NOMO-1 treated with DMSO at 0.1 percent for 48 hours (cell line): ENCODE results near the gene TXNIP.
"Not testable (repeated sequence)": the region's sequence is repeated elsewhere in the genome, so short reads cannot be mapped to it uniquely, and the experiment has no call there.

Experiments
- DNase-seq: peaks from one replicate; lab custom pipeline; 2025; ENCODE audit not compliant: unreplicated experiment; lab: John Stamatoyannopoulos, UW

Gene TXNIP, protein sequence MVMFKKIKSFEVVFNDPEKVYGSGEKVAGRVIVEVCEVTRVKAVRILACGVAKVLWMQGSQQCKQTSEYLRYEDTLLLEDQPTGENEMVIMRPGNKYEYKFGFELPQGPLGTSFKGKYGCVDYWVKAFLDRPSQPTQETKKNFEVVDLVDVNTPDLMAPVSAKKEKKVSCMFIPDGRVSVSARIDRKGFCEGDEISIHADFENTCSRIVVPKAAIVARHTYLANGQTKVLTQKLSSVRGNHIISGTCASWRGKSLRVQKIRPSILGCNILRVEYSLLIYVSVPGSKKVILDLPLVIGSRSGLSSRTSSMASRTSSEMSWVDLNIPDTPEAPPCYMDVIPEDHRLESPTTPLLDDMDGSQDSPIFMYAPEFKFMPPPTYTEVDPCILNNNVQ

DNA sequence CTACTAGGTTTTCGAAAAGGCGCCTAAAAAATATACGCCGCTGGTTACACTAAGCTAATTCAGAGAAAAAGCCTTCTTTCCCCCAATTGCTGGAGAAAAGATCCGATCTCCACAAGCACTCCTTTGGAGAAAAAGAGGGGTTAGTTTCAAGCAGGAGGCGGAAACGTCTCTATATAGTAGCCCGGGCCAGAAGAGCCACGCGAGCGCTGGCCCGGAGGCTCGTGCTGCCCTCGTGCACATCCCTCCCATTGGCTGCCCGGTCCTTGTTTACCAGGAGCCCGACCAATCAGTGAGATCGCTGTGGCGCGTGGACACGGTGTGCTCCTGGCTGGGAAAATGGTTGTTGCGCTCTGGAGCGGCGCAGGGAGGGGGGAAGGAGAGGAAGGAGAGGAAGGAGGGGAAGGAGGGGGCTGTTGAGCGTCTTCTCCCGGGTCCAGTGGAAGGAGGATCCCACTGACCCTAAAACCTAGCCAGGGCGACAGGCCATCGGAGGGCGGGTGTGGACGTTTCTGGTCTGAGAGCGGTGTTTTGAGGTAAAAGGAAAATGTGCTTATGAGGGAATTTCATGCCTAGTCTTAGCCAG, at the start of gene TXNIP:
Gene TXNIP, minus strand, starts transcription at position 147 of the 583 bp plus-strand sequence. CDS start 313 bp downstream, outside the sequence.
- peak; percentile 96 for DNase-seq

DNA sequence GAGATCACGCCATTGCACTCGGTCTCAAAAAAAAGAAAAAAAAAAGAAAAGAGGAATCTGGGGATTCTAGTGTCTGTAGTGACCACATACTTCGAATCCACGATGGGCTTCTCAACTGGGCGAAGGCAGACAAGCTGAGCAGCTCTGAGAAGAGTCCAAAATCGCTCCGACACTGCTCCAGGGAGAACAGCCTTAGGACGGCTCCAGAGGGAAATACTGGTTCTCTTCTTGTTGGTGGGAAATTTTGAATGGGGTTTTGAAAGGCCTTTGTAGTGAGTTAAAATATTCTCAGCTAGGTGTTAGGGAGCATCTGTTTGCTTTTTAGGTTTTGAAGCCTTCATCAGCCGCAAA, 43.4 kb upstream of the TXNIP start:
- no peak for DNase-seq

DNA sequence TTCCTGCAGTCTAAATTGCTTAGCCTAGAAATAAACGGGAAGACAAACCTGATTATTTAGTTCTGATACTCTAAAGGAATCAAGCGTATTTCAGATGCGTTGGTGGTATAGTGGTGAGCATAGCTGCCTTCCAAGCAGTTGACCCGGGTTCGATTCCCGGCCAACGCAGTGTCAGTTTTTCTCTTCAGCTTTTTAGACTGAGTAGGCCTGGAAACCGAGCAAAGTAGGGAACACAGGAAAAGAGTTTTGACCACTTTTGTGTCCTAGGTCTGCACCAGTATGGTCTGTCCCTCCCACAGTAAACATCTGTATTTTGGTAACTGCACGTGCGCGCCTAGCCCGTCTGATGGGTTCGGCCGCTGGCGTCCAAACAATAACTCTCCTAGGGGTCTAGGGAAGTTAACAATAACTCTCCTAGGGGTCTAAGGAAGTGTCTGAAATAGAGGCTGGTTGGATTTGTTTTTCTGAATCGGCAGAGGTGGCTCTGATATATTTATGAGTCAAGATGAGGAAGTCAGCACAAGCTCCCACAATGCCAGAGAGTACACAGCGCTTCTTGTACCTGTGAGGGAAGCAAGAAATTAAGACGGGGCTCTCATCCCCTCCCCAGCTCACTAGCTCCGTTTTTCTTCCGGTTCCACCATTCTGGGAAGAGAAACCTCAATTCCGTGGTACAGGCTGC, 40.7 kb upstream of the TXNIP start:
- peak; percentile 73 for DNase-seq

DNA sequence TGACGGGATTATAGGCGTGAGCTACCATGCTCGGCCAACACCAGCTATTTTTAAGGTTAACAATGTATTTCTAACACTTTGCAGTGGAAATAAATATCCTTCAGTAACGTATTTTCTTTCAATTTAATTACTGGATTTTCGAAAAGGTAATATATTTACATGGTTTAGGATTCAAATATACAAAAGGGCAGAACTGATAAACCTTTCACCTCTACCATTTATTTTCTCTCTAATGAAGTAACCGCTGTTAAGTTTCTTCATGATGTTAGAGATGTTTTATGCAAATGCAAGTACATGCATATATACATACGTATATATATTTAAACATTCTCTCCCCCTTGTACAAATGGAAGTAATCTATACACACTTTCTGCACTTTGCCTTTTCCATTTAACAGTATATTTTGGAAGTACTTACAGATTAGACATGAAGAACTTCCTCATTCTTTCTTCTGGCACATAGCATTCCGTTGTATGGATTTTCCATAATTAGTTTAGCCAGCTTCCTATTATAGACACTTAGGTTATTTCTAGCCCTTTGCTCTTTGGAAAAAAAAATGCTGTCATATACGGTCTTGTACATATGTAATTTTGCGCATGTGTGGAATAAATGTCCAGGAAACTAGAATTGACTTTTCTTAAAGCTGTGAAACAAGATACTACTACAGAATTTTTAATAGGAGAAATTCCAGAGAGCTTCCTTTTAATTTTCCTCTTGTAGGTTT, 40.0 kb upstream of the TXNIP start:
- DNase-seq: no peak

DNA sequence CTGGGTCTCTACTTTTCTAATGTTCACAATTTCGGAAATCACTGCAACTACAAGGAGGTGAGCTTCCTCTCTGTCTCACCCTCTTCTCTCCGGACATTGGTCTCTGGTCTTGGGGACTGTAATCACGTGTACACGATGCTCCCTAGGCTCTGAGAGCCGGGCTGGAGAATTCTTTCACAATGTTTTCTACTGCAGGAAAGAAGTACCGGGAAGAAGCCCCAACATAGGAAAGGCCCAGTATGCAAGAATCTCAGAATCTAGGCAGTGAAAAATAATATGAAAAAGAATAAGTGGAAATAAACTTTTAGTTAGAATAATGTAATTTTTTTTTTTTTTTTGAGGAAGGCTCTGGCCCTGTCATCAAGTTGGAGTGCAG, 38.7 kb upstream of the TXNIP start:
- DNase-seq: peak; percentile 60

DNA sequence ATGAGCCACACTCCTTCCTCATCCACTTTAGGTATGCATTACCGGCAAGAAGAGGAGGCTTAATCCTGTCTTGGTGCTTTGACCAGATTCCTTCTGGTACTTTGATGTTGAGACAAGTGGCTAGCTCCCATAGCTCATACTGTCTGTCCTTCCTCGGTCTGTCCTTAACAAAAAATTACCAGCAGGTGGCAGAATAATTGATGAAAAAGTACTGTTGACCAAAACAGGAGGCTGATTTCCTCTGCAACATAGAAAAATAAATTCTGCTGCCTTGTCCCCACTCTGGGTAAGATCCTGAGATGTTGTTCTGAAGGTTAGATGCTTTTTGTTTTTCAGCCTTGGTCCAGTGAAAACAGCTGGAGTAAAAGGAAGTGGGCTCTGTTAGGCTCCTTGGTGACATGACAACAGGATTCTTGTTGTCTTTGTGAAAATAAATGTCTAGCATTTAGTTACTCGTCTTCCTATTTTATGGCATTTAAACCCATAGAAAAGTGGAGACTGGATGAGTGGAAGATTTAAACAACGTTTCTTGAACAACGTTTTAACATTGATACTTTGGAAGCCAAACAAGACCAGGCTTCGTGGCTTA, 36.3 kb upstream of the TXNIP start:
- peak; percentile 55 for DNase-seq

DNA sequence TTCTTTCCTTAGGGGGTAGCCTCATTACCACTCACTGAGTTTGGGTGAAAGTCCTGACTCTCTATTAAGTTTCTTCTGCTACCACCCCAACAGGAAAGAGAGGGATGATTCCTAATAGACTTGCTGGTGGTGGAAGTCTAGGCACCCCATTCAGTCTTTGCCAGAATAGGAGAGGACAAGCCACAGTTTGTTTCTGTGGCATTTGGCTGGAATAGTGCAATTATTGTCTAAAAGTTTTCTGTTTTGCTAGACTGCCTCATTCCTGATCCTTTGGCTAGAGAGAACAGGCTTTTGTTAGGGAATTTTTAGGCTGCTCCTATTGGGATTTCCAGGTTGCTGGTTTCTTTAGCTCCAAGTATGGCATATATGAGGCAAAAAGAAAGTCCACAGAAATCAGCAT, 35.1 kb upstream of the TXNIP start:
- DNase-seq: no peak

DNA sequence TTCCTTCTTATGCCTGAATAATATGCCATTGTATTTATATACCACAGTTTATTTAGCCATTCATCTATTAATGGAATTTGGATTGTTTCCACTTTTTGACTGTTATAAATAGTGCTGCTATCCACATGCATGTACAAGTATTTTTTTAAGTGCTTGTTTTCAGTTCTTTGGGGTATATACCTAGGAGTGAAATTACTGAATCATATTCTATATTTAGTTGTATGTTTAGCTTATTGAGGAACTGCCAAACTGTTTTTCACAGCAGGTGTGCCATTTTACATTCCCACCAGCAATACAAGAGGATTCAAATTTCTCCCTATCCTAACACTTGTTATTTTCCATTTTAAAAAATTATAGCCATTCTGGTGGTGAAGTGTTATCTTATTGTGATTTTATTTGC, 32.7 kb upstream of the TXNIP start:
- DNase-seq: no peak

DNA sequence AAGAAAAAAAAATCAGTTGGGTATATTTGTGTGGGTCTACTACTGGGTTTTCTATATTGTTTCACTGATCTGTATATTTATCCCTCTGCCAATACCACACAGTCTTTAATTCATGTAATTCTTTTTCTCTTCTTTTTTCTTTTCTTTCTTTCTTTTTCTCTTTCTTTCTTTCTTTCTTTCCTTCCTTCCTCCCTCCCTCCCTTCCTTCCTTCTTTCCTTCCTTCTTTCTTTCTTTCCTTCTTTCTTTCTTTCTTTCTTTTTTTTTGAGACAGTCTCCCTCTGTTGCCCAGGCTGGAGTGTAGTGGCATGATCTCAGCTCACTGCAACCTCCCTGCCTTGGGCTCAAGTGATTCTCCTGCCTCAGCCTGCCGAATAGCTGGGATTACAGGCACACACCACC, 30.3 kb upstream of the TXNIP start:
- DNase-seq: not testable (repeated sequence)

DNA sequence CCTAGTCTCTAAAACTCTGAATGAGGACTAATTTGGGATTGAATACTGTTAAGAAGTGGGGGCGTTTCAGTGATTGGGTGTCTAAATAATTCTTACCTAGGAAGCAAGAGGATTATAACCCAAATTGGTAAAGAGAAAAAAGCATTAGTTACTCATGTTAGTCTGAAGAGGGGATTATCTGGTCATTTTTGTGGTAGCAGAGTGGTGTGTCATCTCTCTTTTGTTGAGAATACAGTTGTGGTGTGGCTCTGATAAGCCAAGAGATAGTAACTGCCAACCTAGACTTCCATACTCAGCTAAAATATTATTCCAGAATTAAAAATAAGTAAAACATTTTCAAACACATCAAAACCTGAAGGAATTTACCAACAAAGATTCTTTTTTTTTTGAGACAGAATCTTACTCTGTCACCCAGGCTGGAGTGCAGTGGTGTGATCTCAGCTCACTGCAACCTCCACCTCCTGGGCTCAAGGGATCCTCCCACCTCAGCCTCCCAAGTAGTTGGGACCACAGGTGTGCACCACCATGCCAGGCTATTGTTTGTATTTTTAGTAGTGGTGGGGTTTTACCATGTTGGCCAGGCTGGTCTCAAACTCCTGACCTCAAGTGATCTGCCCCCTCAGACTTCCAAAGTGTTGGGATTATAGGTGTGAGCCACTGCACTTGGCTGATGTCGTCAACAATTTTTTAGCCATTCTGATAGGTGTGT, 29.6 kb upstream of the TXNIP start:
- not testable (repeated sequence) for DNase-seq

DNA sequence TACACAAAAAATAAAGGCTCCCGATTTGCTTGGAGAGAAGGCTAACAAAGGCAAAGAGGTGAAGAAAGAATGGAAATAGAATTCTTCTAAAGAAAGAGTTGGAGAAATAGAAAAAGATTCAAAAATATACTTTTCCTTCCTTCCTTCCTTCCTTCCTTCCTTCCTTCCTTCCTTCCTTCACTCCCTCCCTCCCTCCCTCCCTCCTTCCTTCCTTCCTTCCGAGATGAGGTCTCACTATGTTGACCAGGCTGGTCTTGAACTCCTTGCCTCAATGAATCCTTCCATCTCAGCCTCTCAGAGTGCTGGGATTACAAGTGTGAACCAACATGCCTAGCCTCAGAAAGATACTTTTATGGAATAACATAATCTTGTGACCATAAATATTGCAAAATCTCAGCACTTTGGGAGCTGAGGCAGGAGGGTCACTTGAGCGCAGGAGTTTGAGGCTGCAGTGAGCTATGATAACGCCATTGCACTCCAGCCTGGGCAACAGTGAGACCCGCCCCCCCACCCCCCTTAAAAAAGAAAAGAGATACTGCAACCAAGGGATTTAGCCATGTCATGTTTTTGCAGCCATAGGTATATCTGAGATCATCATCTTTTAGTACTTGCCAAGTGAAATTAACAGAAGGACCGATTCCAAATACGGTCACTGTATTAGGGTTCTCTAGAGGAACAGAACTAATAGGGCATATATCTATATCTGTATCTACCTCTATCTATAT, 26.2 kb upstream of the TXNIP start:
- DNase-seq: no peak

DNA sequence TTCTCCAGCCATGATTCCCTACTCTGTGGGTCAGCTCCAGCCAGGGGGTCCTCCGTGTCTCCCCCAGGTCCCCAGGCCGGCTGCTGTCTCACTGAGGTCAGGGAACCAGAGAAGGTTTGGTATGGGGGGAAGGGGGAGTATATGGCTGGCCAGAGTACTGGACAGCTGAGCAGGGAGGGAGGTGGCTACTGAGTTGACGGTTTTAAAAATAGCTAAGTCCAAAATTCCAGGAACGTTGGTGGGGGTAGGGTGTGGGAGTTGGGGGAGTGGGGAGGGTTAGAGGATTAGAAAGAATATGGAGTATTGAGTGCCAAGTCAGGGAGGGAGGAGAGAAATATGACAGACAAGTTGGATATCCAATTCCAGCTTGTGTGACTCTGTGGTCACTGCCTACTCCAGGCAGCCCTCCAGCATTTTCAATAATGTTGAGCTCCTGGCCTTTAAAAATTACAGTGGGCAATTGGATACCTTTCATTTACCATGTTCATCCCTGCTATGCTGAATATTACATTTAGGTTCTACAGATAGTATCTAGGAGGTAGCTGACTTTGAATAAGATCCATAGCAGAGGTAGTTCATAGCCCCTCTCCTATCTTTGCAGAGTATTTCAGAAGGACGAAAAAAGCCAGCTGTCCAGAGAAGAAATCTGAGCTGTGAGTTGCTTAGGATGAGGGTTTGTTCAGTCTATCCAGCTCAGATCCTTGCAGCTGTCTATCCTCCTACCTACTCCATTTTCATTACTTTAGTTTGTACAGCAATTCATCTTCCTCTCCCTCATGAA, 25.4 kb upstream of the TXNIP start, which contains the start of gene HJV:
Gene HJV, minus strand, starts transcription at position 114 of the 781 bp plus-strand sequence. CDS start 1,504 bp downstream, outside the sequence.
- DNase-seq: no peak

DNA sequence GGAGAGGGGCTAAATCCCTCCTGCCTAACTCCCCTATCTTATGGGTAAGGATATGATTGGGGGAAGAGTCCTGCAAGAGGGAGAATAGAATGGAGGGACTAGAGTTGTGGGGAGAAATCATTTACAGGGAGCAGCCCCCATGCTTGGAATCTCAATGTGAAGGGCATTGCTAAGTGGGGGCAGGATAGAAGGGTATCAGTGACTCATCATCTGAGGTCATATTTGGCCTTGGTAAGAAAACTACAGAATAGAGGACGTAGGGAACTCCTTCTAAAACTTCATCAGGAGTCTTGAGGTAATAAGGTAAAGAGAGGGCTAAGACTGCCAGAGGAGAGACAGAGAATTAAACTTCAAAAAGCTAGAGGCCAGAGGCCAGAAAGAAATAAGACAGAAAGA, 24.7 kb upstream of the TXNIP start:
- DNase-seq: no peak

DNA sequence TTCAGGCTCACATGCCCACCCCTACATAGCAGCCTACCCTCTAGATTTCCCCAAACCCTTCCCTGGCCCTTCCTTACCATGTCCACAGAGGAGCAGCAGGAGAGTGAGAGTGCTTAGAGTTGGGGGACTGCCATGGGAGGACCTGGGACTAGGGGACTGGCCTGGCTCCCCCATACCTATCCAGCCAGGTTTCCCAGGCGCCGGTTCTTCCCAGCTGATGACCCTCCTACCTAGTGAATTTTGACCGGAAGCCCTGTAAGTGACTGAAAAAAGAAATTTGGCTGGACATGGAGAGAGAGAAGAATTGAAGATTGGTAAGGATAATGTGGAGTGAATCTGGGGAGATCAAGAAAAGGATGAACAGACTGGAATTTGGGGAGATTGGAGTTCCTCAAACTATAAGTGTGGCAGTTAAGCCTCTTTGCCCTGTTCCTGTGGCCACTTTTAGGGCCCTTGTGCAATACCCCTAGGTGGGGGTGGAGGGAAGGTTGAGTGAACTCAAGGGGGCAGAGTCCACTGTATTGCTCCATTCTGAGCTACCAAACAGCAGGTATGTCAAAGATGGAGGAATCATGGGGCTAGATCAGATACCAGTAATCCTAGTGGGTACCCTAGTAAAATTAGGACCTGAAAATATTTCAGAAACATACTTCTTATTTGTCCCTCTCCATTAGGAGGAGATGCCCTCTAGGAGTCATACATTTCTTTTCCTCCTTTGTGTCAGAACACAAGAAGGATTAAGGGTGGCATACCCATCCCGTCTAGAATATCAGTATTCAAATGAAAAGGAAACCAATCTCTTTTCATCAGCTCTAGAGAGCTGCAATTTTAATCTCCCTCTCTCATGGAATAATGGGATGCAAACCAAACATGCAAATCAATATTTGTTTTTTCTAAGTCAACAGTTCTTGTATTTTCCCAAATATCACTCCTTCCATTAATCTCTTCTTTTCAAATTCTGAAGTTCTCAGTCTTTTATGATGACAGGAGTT, 24.0 kb upstream of the TXNIP start:
- DNase-seq: peak; percentile 66

DNA sequence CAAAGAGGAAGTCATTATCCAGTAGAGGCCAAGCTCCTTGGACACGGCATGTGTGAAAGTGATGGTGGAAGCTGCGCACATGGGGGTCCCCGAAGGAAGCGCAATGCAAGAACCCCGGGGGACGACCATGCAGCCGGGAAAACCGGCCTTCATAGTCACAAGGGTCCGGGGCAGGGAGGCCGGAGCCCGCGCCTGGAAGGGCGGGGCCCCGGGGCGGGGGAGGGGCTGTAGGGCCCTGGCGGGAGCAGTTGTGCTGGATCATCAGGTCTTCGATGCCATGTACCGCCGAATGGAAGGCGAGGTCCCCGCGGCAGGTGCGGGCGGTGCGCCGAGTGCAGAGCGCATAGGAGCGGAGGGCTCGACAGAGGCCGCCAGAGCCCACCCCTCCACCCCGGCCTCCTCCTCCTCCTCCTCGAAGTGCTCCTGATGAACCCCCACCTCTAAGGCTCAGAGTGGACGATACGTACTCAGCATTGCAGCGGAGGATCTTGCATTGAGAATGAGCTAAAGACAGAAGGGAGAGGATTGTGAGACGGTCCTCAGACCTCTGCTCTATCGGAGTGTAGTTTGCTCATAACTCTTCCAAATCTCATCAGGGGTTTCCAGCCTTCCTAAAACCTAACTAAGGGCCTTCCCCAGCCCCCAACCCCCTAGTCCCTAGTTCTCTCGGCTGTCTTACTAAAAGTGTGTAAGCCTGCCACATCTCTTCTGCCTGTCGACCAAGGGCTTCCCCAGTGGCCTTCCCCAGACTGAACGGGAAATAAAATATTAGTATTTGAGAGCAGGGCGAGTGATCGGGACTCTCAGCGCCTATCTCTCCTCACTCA, 23.1 kb upstream of the TXNIP start:
- no peak for DNase-seq

DNA sequence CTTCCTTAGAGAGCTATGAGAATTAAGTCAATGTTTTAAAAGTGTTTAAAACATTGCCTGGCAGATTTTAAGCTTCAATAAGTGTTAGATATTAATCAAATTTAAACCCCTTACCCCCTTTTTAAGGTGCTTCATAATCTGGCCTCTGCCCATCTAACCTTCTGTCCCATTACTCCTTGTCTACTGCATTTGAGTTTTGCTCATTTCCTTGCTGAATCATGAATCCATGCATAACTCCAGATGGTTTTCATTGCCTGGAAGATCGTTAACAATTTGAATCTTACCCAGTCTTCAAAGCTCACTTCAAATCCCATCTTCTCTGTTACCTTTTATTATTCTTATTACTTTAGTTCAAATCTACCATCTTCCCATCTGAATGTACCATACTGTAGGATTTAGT, 20.5 kb upstream of the TXNIP start:
- DNase-seq: no peak

DNA sequence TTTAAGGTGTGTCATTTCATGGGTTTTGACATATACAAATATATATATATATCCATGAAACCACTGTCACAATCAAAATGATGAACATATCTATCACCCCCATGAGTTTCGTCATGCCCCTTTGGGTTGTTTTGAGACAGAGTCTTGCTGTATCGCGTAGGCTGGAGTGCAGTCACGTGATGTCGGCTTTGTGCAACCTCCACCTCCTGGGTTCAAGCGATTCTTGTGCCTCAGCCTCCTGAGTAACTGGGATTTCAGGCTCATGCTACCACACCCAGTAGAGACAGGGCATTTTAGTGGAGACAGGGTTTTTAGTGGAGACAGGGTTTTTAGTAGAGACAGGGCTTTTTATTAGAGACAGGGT, 17.2 kb upstream of the TXNIP start:
- no peak for DNase-seq
